Effector memory CD4-positive, alpha-beta T cell (primary cell): Measurements from ENCODE around the gene RAB36.
"Not testable (repeated sequence)": the region's sequence is repeated elsewhere in the genome, so short reads cannot be mapped to it uniquely, and the experiment has no call there.

ENCODE experiments used
- DNase-seq, 3 donors: peaks; one replicate each; pipeline ENCODE4 v3.0.0-alpha.2; 2020
- H3K27ac ChIP-seq: 2 replicates; pipeline ENCODE4 v1.7.0; 2013; ENCODE audit warnings: mild to moderate bottlenecking, low read length, moderate library complexity; ENCODE audit not compliant: insufficient read depth, poor library complexity, severe bottlenecking
- H3K27me3 ChIP-seq: replicated peaks from 2 replicates; pipeline ENCODE4 v1.7.0; 2013; ENCODE audit warnings: mild to moderate bottlenecking, low read length; ENCODE audit not compliant: insufficient read depth, control insufficient read depth, poor library complexity, severe bottlenecking
- H3K36me3 ChIP-seq: 2 replicates; pipeline ENCODE4 v1.7.0; 2013; ENCODE audit warnings: mild to moderate bottlenecking, low read length, moderate library complexity; ENCODE audit not compliant: control insufficient read depth, insufficient read depth
- H3K4me1 ChIP-seq: 2 replicates; pipeline ENCODE4 v1.7.0; 2013; ENCODE audit warnings: low read length, mild to moderate bottlenecking; ENCODE audit not compliant: control insufficient read depth, insufficient read depth, poor library complexity, severe bottlenecking
- H3K4me3 ChIP-seq: 2 replicates; pipeline ENCODE4 v1.7.0; 2013; ENCODE audit warnings: low read length, low read depth, mild to moderate bottlenecking; ENCODE audit not compliant: insufficient read depth, poor library complexity, severe bottlenecking
- H3K9me3 ChIP-seq: 2 replicates; pipeline ENCODE4 v1.7.0; 2013; ENCODE audit warnings: mild to moderate bottlenecking, low read length, moderate library complexity; ENCODE audit not compliant: control insufficient read depth

Gene RAB36

DNA sequence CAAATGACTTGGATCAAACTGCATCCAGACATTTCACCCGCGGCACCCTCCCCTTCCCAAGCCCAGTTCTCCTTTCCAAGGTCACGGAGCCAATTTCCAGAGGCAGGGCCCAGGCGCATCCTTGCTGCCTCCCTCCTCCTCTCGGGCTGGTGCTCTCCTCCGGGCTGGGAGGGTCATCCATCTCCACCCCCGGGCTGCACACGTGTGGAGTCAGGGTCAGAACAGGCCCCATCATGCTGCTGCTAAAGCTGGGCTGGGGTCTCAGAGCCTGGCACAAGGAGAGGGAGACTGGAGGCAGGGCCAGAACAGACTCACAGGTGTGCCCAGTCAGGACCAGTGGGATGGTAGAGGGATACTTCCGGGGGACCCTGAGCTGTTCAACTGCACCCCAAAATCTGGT, 17.5 kb upstream of the RAB36 start:
- H3K4me3 ChIP-seq, result no peak overlapping the region
- no peaks in the 10 kb centered on the region for H3K9me3 ChIP-seq

DNA sequence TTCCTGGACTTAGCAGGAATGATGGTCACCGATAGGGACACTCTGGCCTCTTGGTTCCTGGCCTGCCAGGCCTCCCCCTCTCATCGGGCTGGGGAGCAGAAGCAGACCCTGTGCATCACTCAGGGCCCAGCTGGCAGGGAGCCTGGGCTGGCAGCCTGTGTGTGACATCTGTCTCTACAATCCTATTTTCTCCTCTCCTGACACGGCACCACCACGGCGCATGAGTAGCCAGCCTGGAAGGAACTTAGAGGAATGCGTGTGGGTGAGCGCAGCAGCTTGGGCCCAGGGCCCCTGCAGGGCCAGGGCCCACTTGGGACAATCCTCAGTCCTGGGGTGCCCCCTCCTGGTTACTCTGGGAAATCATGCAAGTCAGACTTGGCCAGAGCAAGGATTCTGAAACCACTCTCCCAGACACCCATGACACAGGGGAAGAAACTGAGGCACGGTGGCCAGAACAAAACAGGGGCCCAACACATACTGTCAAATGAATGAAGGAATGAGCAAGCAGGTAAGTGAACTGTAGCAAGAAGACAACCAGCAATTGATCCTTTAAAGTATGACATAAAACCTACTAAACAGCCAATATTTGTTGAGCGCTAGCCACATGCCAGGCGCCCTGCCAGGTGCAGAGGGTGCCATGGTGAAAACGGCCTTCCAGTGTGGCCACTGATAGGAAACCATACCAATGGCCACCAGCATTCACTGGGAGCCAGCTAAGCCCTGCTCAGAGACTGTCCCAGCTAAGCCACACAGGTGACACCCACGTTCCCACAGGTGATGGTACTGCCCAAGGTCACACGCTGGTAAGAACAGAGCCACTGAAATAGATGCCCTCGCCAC, 16.8 kb upstream of the RAB36 start:
- no peaks in the 10 kb centered on the region for H3K9me3 ChIP-seq
- H3K27me3 ChIP-seq, result no peaks in the 10 kb centered on the region
- no peak overlapping the region for H3K27ac ChIP-seq
- H3K36me3 ChIP-seq, result no peaks in the 10 kb centered on the region
- no peak overlapping the region for H3K4me3 ChIP-seq
- peak; percentile 45 to 60 (median 53) for DNase-seq
- peaks cover 4% of the 10 kb centered on the region for H3K4me1 ChIP-seq

More for the DNA sequence above, 17.5 kb upstream of the RAB36 start:
- DNase-seq, result no peak
- no peaks in the 10 kb centered on the region for H3K27me3 ChIP-seq
- peaks cover 4% of the 10 kb centered on the region for H3K4me1 ChIP-seq
- no peak overlapping the region for H3K27ac ChIP-seq
- H3K36me3 ChIP-seq, result no peaks in the 10 kb centered on the region

DNA sequence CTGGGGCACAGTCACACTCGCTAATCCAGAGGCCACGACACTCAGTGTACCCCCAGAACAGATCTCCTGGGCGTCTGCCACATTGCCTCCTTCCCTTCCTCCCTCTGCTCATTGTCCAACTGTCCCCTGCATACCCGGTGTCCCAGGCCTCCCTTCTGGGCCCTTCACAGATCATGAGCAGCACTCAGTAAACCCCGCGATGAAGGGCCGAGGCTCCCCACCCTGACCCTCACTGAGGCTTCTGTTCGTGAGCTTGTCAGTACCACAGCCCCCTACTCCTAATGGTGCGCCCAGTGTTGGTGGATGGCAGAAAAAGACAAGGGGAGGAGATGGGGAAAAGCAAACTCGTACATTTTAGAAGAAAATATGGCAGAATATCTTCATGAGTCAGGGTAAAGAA, 16.1 kb upstream of the RAB36 start:
- Histone ChIP-seq H3K27ac (no peak overlapping the region), H3K9me3 (no peaks in the 10 kb centered on the region), H3K27me3 (no peaks in the 10 kb centered on the region), H3K36me3 (no peaks in the 10 kb centered on the region), H3K4me1 (peaks cover 4% of the 10 kb centered on the region), H3K4me3 (no peak overlapping the region)
- no peak for DNase-seq

DNA sequence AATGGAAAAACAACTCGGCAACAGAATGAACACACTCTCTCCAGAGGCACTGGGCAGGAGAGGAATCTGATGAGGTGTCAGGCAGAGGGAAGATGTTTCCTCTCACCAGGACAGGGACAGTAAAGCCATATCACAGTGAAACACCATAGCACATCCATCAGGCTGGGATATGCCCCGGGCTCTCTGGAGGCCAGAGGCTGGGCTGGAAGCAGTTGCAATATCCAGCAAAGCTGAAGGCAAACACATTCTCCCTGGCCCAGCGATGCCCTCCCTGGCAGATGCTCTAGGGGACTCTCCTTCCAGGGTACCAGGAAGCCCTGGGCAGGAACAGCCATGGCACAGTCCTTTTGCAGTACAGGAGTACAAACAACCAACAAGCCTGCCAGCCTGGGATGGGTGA, 14.6 kb upstream of the RAB36 start:
- Histone ChIP-seq H3K4me3 (no peak overlapping the region), H3K36me3 (no peaks in the 10 kb centered on the region), H3K9me3 (no peaks in the 10 kb centered on the region), H3K4me1 (peaks cover 4% of the 10 kb centered on the region), H3K27me3 (no peaks in the 10 kb centered on the region), H3K27ac (no peak overlapping the region)
- no peak for DNase-seq

DNA sequence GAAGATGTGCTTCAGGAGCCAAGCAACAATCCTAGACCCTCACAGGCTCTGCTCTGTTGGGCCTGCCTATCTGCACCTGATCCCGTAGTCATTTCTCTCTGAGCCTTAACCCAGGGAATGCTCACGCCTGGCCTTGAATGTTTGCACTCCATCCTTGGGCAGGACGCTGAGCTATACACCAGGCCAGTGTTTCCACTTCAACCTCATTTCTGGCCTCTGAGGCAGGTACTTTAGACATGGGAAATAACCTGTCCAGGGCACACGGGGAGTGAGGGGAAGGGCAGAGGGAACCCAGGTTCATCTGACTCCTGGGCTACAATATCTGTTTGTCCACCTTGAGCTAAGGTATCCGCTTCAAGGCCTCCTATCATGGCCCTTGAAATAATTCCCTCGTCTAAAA, 13.3 kb upstream of the RAB36 start:
- no peaks in the 10 kb centered on the region for H3K36me3 ChIP-seq
- H3K27ac ChIP-seq, result no peak overlapping the region
- DNase-seq, result no peak
- H3K9me3 ChIP-seq, result no peaks in the 10 kb centered on the region
- H3K4me3 ChIP-seq, result no peak overlapping the region
- H3K4me1 ChIP-seq, result peaks cover 13% of the 10 kb centered on the region
- no peaks in the 10 kb centered on the region for H3K27me3 ChIP-seq

DNA sequence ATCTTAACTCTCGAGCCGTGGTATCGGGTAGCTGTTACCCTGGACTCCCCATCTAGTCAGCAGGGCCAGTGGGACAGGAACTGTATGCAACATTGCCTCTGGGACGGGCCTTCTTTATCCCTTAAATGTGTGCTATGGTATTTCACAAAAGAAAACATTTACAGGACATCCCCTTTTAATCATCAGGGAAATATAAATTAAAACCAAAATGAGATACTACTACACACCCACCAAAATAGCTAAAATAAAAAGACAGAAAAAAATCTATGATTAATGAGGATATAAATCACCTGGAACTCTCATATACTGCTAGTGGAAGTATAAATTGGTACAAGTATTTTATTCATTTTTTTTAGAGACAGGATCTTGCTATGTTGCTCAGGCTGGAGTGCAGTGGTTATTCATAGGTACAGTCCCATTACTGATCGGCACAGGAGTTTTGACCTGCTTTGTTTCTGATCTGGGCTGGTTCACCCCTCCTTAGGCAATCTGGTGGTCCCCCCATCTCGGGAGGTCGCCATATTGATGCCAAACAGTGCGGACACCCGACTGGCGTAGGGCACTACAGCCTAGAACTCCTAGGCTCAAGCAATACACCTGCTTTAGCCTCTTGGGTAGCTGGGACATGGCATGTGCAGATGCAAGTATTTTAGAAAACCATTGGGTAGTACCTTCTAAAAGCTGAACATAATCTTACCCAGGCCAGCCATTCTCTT, 12.7 kb upstream of the RAB36 start:
- Histone ChIP-seq H3K27me3 (no peaks in the 10 kb centered on the region), H3K4me1 (peaks cover 19% of the 10 kb centered on the region), H3K27ac (no peak overlapping the region), H3K4me3 (no peak overlapping the region), H3K36me3 (no peaks in the 10 kb centered on the region), H3K9me3 (no peaks in the 10 kb centered on the region)
- no peak for DNase-seq

DNA sequence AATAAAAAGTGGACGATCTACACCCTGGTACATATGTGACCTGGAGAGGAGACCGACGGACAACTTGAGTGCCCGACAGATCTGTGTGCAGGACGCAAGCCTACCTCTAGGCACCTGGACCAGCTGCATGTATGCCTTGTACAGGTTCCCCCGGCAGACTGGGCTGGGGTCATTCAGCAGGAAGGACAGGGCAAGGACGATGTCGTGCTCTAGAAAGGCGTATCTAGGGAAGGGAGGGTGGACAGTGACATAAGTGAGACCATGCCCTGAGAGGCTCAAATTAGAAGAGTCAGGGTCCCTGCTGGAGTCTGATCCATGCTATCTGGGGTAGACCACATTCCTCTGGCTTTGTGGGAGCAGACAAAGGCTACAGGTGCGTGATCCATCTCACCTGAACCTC, 11.4 kb upstream of the RAB36 start:
- Histone ChIP-seq H3K4me1 (peaks cover 28% of the 10 kb centered on the region), H3K36me3 (no peaks in the 10 kb centered on the region), H3K27me3 (no peaks in the 10 kb centered on the region), H3K4me3 (no peak overlapping the region), H3K27ac (no peak overlapping the region), H3K9me3 (no peaks in the 10 kb centered on the region)
- DNase-seq, result no peak

DNA sequence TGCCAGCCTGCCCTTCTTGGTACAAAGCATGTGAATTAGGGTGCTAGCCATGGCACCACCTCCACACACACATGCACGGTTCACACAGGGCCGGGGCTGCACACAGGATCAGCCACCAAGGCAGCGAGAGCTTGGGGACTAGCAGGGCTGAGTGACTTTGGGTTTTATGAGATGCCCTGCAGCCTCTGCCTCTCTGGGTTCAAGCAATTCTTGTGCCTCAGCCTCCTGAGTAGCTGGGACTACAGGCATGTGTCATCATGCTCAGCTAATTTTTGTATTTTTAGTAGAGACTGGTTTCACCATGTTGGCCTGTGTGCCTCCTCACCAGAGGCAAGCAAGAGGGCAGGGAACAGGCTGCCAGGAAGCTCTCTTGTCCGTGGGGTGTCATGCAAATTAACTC, 8.3 kb upstream of the RAB36 start:
- peak overlapping the region; percentile 68 for H3K27ac ChIP-seq
- not testable (repeated sequence) for H3K36me3 ChIP-seq, H3K4me3 ChIP-seq, H3K9me3 ChIP-seq, DNase-seq, H3K27me3 ChIP-seq
- H3K4me1 ChIP-seq, result peaks cover 45% of the 10 kb centered on the region

DNA sequence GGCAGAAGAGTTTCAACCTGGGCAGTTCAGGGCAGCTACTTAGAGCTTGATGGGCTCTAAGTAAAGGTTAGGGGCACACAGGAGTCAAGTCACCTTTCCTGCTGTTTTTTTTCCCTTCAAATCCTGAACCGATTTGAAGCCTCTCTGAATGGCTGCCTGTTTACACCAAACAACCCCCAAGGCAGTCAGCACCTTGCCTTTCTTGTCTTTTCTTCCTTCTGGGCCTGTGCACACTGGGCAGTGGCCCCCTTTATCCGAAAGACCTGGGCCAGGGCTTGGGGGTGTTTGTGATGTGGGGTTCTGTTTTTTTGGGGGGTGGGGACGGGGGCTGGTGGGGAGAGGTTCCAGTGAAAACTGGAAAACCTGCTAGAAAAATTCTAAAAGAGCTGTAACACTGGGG, 7.8 kb upstream of the RAB36 start:
- DNase-seq, result no peak
- no peak overlapping the region for H3K4me3 ChIP-seq
- H3K27ac ChIP-seq, result peak overlapping the region; percentile 68
- H3K27me3 ChIP-seq, result no peaks in the 10 kb centered on the region
- H3K36me3 ChIP-seq, result no peaks in the 10 kb centered on the region
- peaks cover 48% of the 10 kb centered on the region for H3K4me1 ChIP-seq
- H3K9me3 ChIP-seq, result no peaks in the 10 kb centered on the region

DNA sequence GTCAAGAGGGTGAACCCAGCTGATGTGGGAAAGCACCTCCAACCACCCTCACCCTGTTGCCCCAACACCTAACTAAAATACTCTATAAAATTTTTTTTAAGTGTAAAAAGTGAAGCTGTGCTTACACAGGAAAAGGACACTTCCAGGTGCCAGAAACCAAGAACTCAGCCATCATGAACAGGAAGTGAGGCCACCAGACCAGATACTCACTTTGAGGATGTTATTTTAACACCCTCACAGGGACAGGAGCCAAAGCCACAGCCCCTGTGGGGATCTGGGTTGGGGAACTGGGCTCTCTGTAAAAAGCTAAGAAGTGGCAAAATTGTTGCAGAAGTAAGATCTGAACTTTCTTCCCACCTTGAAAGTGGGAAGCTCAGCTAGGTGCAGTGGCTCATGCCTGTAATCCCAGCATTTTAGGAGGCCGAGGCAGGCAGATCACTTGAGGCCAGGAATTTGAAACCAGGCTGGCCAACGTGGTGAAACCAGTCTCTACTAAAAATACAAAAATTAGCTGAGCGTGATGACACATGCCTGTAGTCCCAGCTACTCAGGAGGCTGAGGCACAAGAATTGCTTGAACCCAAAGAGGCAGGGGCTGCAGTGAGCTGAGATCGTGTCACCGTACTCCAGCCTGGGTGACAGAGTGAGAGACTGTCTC, 7.2 kb upstream of the RAB36 start:
- H3K9me3 ChIP-seq, result no peaks in the 10 kb centered on the region
- H3K4me1 ChIP-seq, result peaks cover 54% of the 10 kb centered on the region
- peak; percentile 30 to 40 (median 39) for DNase-seq
- H3K27me3 ChIP-seq, result no peaks in the 10 kb centered on the region
- H3K36me3 ChIP-seq, result no peaks in the 10 kb centered on the region
- H3K4me3 ChIP-seq, result no peak overlapping the region
- peak overlapping the region; percentile 68 for H3K27ac ChIP-seq
